B cell (primary cell): ENCODE data around the gene ZDHHC14.

Experiments
- EZH2 ChIP-seq: IDR thresholded peaks from 2 replicates; pipeline ENCODE4 v1.6.1; 2012; ENCODE audit warnings: borderline replicate concordance, low read depth, mild to moderate bottlenecking, moderate library complexity, low read length; ENCODE audit not compliant: insufficient read depth, poor library complexity, severe bottlenecking
- TF ChIP-seq, protein P1 (sequence below): fragments of 200-600 bp; IDR thresholded peaks from one replicate; pipeline ENCODE4 v1.8.0; 2022; ENCODE audit warnings: antibody characterized with exemption, mild to moderate bottlenecking

DNA sequence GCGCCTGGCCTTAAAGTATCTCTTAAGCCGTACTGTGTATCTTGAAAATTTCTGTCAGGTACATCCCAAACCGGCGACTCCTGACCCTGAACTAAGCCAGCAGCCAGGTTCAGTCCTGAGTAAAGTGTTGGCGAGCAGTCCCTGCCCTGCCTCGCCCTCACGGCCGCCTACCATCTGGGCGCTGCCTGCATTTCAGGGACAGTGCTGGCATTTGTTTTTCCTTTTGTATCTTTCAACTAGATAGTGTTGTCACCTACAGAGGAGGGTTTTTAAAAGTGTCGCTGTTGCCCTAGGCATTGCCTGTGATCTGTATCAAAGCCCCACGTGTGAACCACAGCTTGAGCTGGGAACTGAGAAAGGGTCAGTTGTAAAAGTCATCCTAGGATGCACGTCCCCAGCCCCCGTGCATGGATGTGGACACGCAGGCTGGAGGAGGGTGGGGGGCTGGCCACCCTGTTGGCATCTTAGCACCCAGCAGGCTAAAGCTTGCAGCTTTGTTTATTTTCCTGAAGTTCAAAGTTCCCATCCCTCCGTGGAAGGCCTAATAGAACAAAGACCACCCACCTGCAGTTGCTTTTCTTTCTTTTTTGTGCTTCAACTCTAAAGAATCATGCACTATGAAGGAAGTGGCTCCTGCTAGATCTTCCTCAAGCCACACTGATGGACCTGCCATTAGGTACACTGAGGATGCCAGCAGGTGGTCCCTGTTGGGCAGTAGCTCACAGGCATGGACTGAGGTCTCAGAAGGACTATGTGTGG is 136.8 kb downstream of the ZDHHC14 start:
- TF ChIP-seq EZH2, result no peak
- TF ChIP-seq, protein P1, sequence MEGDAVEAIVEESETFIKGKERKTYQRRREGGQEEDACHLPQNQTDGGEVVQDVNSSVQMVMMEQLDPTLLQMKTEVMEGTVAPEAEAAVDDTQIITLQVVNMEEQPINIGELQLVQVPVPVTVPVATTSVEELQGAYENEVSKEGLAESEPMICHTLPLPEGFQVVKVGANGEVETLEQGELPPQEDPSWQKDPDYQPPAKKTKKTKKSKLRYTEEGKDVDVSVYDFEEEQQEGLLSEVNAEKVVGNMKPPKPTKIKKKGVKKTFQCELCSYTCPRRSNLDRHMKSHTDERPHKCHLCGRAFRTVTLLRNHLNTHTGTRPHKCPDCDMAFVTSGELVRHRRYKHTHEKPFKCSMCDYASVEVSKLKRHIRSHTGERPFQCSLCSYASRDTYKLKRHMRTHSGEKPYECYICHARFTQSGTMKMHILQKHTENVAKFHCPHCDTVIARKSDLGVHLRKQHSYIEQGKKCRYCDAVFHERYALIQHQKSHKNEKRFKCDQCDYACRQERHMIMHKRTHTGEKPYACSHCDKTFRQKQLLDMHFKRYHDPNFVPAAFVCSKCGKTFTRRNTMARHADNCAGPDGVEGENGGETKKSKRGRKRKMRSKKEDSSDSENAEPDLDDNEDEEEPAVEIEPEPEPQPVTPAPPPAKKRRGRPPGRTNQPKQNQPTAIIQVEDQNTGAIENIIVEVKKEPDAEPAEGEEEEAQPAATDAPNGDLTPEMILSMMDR, result no peak
